ENCODE results near the gene CAV1.
A peak's percentile ranks its signal among the peaks of the same experiment; 100 is the strongest.
"Not testable (repeated sequence)": the region's sequence is repeated elsewhere in the genome, so short reads cannot be mapped to it uniquely, and the experiment has no call there.

Gene CAV1

DNA sequence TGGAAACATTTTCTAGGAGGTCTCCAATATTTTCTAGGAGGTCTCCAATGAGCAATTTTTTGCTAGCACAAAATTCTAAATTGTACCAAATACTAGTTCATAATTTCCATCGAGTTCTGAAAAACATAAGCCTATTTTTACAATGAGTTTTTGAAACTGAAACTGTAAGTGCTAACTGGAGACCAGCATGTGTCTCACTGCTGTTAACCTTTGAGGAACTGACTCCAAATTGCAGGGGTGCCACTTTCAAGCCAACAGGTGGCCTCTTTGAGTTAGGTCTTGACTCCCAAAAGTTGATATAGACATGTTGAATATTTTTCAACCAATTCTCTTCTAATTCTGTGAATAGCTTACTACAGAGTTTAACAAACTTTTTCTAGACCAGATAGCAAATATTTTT lies 58.8 kb downstream of the CAV1 start:
- no peak for DNase-seq

DNA sequence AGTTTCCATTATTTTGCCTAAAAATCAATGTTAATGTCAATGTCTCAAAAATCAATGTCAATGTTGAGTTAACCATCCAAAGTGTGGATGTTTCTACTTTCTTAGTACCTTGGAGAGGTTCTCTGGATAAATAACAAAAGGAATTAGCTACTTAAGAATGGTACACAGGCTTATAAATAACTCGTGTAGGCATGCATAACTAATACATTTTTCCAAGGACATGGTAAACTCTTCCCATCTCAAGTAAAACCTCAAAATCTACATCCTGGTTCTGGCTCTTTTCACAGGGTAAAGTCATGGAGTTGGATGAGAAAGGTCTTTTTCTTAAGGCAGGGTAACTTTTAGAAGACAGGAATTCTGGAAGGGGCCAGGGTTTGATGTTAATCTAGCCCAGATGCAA lies 59.9 kb downstream of the CAV1 start:
- no peak for DNase-seq

DNA sequence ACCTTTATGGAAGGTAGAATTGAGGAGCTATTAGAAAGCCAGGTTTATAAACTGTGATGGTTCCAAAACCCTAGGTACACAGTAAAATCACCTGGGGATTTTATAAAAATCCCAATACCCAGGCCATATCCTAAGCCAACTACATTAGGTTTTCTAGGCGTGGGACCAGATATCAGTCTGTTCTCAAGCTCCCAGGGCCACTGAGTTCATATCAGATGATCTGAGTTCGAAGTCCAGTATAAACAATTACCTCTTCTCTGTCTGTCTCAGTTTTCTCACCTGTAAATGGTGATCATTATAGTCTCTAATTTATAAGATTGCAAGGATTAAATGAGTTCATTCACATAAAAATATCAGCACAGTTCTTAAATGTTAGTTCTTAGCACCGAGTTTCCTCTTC lies 60.6 kb downstream of the CAV1 start:
- DNase-seq: no peak

DNA sequence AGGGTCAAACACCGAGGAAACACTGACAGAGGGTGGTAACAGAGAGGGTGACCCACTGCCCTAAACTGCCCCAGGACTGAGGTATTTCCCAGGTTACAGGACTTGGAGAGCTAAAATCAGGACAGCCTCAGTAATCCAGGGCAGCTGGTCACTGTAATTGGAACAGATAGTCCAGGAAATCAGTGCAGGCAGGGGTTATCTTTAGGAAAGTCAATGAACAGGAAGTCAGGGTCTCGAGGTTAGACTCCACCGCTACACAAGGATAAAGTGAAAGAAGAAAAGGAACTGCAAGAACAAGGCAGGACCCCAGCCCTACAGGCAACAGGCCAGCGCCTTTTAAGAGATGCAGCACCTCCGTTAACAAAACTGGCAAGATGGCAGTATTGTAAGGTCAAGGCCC lies 61.1 kb downstream of the CAV1 start:
- DNase-seq: no peak

DNA sequence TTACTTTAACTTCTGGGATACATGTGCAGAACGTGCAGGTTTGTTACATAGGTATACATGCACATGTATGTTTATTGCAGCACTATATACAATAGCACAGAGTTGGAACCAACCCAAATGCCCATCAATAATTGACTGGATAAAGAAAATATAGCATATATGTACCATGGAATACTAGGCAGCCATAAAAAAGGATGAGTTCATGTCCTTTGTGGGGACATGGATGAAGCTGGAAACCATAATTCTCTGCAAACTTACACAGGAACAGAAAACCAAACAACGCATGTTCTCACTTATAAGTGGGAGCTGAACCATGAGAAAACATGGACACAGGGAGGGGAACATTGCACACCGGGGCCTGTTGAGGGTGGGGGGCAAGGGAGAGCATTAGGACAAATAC lies 62.4 kb downstream of the CAV1 start:
- DNase-seq: not testable (repeated sequence)

DNA sequence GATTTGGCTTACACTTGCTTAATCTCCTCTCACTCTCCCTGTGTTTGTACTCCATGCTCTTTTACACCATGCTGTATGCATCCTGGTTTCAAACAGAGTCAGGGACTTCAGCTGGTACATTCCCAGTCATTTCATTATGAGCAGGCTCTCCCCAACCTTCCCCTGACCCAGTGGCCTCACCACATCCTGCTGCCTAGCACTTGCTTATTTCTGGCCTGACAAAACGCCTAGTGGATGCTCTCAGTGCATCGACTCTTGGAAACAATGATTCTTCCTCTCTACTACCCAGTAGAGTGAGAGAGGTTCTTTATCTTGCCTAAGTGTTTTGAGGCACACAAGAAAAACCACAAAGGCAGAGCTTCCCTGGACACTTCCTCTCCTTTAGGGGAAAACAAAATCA lies 63.4 kb downstream of the CAV1 start:
- no peak for DNase-seq

DNA sequence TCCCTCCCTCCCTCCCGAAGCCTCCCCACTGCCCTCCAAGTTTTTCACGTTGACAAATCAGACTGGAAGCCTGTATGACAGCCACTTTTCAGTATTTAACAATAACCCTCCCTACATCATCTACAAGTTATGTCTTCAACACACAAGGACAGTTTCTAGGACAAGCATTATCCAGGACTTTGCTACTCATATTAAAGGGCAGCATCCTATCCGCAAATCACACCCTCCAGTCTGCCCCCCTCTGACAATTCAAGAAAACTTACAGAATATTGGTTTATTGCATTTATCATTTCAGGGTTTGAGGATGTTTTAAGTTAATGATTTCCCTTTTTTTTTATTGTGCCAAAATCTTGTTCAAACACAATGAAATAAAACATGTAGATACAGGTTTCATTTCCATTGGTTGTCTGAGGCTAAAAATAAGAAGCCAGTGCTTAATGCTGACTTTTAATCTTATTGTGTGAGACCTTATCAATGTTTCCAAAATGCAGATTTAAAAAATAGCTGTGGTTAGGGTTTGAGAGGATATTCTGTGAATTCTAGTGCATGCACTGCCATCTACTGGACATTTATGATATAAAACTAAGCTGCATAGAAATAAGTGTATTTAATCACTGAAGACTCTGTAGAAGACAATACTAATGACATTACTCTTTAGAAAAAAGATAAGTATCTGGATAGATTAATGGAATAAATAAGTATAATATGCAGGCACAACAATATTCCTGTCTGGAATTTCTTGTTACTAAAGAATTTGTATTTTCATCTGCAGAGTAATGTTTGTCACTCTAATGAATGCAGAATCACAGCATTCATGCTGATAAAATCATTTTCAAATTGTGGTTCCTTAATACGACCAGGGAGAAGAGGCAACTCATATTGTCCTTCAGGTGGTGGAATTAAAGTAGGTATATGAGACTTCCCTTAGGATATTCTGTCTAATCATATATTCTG lies 64.1 kb downstream of the CAV1 start:
- peak; percentile 11 for DNase-seq

DNA sequence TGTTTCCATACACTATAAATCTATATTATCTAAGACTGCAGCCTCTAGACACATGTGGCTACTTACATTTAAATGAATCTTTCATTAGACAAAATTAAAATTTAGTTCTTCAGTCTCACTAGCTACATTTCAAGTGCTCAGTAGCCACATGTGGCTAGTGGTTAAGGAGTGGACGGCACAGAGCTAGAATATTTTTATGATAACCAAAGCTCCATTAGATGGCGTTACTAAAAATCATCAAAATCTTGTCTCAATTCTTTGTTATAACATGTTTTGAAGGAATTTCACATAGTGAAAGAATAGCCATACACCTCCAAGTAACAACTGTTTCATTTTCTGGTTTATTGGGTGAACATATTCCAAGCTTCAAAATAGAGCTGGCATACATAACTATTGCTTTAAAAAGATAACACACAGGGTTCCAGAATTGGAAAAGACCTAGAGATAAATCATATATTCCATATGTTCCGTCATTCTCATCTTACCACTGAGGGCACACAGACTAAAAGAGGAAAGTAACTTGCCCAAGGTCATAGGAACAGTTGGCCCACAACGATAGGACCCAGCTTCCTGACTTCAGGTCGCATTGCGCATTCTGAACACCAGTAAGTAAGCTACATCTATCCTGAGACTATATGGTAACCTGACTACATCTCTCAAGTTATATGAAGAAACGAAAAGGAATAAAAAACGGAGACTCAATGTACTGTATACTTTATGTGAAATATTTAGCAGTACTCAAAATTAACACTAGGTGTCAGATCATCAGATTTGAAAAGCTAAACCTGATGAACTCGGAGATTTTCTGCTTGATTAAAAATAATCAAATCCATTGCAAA lies 66.6 kb downstream of the CAV1 start:
- peak; percentile 23 for DNase-seq

GRCh38 chr7:116592041-116592355 lies 67.2 kb downstream of the CAV1 start:
- DNase-seq: no peak

DNA sequence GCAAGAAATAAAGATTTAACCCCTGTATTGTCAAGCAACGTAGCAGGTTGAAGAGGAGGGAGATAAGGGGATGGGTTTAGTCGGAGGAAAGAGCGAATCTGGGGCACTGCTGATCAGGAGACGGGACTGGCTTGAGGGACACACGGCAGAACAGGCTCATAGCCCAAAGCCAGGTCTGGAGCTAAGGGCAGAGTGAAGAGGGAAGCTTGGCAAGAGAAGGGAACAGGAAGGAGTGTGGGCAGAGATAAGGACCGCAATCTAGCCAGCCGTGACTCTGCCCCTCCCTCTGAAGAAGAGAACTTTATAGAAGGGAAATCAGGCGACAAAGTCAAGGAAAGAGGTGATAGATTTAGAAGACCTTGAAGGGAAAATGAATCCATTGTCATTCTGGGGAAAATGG lies 67.6 kb downstream of the CAV1 start:
- no peak for DNase-seq

- no peak for DNase-seq
Measured at GRCh38 chr7:116593359-116594075, 68.7 kb downstream of the CAV1 start.

GRCh38 chr7:116595063-116595462 lies 70.2 kb downstream of the CAV1 start:
- DNase-seq: no peak

DNA sequence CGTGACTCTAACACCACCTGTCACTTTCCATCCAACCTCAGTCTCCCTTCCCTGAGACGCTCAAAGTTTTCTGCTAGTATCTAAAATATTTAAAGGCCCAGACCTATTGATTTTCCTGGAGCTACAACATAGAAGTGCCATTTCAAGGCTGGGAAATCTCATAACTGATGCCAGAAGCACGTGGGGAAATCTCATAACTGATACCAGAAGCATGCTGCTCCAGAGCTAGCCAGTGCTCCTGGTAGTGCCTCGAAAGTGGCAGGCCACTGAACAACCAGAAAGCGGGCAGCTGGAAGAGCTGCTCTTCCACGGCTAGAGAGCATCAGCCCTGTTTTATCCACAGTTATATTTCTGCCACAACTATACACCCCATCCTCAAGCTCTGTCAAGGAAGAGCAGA lies 72.5 kb downstream of the CAV1 start:
- no peak for DNase-seq

GRCh38 chr7:116598278-116598677 lies 73.4 kb downstream of the CAV1 start:
- no peak for DNase-seq

DNA sequence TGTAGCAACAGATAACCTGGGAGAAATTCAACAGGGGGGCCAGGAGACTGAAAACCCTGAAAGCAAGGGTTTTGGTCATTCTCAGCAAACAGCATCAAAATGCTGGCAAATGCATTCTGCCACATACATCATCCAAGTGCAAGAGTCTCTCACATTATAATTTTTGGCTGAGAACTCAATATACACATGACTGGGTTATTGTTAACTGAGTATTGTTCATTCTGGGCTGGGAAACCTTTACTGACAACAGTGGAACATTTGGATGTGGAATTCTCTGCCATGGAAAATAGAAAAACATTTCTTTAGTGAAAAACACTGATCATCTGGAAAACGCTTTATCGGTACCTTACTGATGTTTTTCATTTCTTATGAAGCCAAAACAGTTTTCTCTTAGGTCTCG lies 74.0 kb downstream of the CAV1 start:
- DNase-seq: no peak

DNA sequence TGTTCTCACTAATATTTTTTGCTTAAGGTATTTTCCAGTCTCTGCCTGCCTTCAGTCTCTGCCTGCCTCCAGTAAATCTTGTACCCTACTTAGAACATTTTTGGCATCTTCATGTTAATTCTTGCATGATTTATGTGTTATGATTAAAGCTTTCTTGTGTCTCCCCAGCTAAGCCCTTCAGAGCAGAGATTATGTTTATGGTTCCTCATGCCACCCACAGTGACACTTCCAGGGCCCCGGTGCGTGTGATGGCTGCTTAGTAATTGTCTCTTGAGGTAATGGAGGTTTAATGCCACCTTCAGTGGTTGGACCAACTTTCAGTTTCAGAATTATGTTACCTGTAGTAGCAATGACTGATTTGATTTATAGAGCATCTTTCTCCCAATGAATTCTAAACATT lies 76.6 kb downstream of the CAV1 start:
- DNase-seq: no peak

GRCh38 chr7:116607299-116607698 lies 82.5 kb downstream of the CAV1 start:
- DNase-seq: no peak

DNA sequence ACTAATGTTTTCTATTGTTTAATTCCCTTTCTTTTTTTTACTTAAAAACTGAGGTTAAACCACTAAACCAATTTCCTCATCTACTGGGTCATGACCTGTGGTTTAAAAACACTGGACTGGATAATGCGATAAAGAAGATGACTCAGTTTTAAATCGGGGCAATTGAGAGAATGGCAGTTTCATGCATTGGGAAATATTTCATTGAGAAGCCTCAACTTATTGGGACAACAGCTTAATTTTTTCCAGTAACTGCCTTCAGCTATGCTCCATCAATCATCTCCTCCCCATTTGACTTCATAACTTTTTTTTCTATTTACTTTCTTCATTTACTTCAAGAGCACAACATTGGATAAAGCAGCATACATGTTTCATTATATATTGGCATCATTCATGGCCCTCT lies 85.4 kb downstream of the CAV1 start:
- no peak for DNase-seq

DNA sequence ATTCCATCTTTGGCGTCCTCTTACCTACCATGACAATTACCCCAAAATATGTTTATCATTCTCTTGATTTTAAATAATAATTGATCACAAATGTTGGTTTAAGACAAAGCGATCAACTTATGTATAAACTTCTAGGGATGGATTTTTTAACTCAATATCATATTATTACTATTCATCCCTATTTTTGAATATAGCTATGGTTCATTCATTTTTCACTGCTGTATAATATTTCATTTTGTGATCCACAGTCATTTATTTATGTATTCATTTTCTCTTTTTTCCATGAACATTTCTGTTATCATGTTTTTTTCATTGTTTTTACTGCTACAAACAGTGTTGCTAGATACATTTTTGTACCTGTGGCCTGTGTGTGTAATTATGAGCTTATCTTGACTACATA lies 85.9 kb downstream of the CAV1 start:
- no peak for DNase-seq
